Right ventricle myocardium superior (tissue), 1 donor: ENCODE results near the gene CCDC167. TPM values are rescaled to one million over a fixed set of nuclear protein-coding genes. Genes with fewer than 3 reads are reported as not detected.
"Not testable (repeated sequence)": the region's sequence is repeated elsewhere in the genome, so short reads cannot be mapped to it uniquely, and the experiment has no call there.

ENCODE experiments used
- ATAC-seq: fragments of 200-7000 bp; cut with Tn5 transposase; one replicate; pipeline ENCODE4 v1.9.1; 2020; ENCODE audit warnings: mild to moderate bottlenecking; ENCODE audit not compliant: poor library complexity
- DNase-seq: peaks from one replicate; pipeline ENCODE4 v3.0.0-alpha.2; 2020
- intact Hi-C: fragments of 100-400 bp; cut with DNase I; formaldehyde crosslinking; loops from one replicate; pipeline ENCODE4 v1.11.2; 2022
- total RNA-seq: library from RNA; stranded (reverse); fragmentation: NEBNext Ultra II Directional; extraction: Animal tissue kit (Norgen Biotek cat#: 25700); gene quantifications from one replicate; pipeline ENCODE4 v1.2.1, GENCODE V29; 2021
- donor health status: DM: no; HTN: yes; CAD: no; lungs with severe emphysema.

The CCDC167 gene
- total RNA-seq, 1 donor from 2014 or later: 24.4 TPM

- intact Hi-C loops: no loop called here
- ATAC-seq: no peak
- no peak for DNase-seq
Observed at GRCh38 chr6:37514321-37514771, 14.7 kb upstream of the CCDC167 start.

DNA sequence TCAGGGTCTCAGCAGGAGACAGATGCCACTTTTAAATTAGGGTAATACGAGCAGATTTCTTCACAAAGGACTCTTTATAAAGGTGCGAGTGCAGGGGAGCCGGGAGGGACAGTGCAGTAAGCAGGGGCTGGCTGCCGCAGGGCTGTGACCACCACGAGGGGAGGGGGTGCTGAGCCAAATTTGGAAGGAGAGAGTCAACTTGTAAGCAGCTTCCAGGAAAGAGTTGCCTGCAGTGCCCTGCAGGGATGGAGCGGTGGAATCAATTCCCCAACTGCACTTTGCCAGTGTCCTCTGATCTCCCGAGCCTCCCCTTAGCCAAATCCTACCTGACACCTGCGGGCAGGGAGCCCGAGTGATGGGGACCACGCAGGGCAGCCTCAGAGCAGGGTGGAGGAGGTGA, 13.9 kb upstream of the CCDC167 start:
- intact Hi-C loops: no loop called here
- ATAC-seq (no peak), DNase-seq (no peak)

GRCh38 chr6:37513155-37513554, 13.5 kb upstream of the CCDC167 start:
- intact Hi-C loops: no loop called here

GRCh38 chr6:37512400-37513011, 12.8 kb upstream of the CCDC167 start:
- ATAC-seq: no peak
- no peak for DNase-seq
- intact Hi-C loops: no loop called here

More at GRCh38 chr6:37513155-37513554, 13.5 kb upstream of the CCDC167 start:
- DNase-seq (no peak), ATAC-seq (no peak)

DNA sequence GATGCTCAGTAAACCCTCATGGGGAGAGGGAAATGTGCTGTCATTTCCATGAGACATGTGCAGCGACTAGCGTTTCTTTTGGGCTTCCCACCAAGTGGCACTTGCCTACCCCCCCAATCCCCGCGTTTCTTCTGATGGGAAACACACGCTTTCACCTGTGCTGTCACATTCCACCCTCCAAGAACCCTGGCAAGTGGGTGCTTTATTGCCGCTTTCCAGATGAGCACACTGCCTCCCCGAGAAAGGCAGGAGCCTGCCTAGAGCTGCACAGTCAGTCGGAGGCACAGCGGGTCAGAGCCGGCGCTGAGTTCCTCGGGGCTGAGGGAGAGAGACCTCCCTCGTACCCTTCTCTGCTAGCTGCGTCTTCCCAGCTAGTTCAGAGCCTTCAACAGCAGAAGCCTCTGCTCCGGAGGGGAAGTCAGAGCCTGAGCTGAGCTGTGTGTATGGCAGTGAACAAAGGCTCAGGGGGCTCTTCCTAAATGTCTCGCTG, 12.3 kb upstream of the CCDC167 start:
- no peak for DNase-seq
- intact Hi-C loops: no loop called here
- ATAC-seq: no peak

DNA sequence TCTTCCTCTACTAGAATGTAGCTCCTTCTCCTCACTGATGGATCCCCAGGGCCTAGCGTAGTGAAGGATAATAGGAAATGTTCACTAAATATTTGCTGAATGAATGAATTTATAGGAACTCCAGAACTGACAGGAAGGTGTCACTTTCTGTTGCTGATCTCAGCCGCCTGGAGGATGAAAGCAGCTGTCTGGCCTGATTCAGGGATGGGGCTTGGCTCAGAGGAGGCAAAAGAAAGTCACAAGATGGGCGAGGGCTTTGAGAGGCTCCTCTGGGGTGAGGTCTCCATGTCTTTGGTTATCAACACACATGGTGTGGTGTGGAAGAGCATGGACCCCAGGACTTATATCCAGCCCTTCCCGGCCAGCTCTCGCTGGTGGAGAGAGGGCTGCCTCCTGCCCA, 11.5 kb upstream of the CCDC167 start:
- ATAC-seq (no peak), DNase-seq (no peak)
- intact Hi-C loops: no loop called here

GRCh38 chr6:37507690-37508421, 8.2 kb upstream of the CCDC167 start:
- intact Hi-C loops: no loop called here
- DNase-seq: no peak

GRCh38 chr6:37507077-37507476, 7.4 kb upstream of the CCDC167 start:
- no peak for DNase-seq
- ATAC-seq: no peak
- intact Hi-C loops: no loop called here

More at GRCh38 chr6:37507690-37508421, 8.2 kb upstream of the CCDC167 start:
- ATAC-seq: no peak

- ATAC-seq: no peak
- no peak for DNase-seq
- intact Hi-C loops: no loop called here
Observed at GRCh38 chr6:37506479-37506878, 6.8 kb upstream of the CCDC167 start.

GRCh38 chr6:37504024-37504423, 4.3 kb upstream of the CCDC167 start:
- intact Hi-C loops: no loop called here
- ATAC-seq (no peak), DNase-seq (no peak)

DNA sequence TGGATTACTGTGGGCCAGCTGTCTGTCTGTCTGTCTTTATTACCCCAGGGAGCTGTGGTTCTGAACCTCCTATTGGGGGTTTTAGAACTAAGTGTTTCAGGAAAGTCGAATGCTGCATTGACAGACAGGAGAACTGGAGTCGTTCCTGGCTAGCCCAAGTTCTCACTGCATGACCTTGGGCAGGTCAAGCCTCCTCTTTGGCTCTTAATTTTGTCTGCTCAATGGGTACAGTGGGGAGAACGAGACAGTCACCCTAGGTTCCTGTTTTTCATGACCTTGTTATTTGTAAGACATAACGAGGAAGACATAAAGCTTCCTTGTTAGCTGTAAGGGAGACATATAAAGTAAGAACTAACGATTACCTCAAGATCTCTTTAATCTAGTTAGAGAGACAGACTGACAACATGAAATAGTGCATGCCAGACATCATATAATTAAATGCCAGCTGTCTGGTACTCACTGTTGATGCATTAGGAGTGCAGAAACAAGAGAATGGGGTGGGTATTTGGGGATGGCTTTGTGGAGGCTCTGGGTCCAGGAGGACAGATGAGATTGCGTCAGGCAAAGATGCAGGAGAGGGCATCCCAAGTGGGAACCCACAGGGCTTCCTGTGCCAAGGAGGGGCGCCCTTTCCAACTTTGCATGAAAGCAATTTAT, 3.7 kb upstream of the CCDC167 start:
- intact Hi-C loops: no loop called here
- DNase-seq (no peak), ATAC-seq (no peak)

- intact Hi-C loops: no loop called here
- DNase-seq: no peak
- ATAC-seq: no peak
Observed at GRCh38 chr6:37502703-37503291, 3.1 kb upstream of the CCDC167 start.

DNA sequence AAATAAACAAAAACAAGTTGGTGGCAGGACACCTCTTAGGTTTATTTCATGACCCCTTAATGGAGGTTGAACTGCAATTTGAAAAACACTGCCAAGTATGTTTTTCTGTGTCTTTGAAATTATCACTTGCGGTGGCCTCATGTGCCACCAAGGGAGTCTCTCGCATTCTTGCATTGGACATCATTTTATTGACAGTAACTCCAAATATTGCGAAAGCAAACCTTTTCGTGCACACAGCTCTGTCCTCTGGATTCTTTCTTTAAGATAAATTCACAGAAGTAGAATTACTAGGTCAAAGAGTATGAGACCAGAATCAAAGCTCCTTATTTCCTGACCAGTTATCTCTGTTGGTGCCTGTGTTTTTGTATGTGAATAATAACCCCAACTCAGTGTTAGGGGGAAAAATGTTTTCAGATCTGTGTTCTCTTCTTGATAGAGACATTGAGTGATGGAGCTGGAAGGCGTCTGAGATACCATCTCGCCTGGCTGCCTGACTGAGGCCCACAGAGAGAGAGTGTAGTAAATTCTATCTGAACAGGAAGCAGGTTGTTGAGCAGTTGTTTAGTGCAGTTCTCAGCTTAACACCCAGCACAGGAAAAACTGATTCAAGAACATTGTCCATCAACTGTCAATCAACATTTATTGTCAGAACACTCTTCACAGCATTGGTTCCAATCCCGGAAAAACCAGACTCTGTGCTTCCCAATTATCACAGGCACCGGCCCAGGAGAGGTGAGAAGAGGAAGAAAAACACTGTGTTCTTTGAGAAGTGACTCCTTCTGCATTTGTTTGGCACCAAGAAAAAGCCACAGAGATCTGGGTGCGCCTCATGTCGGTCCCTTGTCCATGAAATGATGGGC, 2.2 kb upstream of the CCDC167 start:
- intact Hi-C loops: no loop called here
- DNase-seq: no peak
- ATAC-seq: no peak

- intact Hi-C loops, ATAC-seq, DNase-seq: not testable (repeated sequence)
Observed at GRCh38 chr6:37500904-37501303, 1.2 kb upstream of the CCDC167 start.

DNA sequence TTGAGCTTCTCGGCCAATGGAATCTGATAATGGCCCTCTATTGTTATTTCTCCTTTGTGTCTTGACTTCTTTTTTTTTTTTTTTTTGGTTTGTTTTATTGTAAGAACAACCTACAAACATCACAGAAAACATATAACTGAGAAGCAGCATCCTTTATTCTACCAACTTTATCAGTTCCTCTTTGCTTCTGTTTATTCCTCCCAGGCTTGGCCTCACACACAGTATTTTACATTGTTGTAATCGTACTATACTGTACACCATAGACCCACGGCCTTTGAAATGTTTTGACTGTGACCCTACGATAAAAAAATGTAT, 558 bp upstream of the CCDC167 start:
- no peak for DNase-seq
- no peak for ATAC-seq
- intact Hi-C loops: no loop called here

DNA sequence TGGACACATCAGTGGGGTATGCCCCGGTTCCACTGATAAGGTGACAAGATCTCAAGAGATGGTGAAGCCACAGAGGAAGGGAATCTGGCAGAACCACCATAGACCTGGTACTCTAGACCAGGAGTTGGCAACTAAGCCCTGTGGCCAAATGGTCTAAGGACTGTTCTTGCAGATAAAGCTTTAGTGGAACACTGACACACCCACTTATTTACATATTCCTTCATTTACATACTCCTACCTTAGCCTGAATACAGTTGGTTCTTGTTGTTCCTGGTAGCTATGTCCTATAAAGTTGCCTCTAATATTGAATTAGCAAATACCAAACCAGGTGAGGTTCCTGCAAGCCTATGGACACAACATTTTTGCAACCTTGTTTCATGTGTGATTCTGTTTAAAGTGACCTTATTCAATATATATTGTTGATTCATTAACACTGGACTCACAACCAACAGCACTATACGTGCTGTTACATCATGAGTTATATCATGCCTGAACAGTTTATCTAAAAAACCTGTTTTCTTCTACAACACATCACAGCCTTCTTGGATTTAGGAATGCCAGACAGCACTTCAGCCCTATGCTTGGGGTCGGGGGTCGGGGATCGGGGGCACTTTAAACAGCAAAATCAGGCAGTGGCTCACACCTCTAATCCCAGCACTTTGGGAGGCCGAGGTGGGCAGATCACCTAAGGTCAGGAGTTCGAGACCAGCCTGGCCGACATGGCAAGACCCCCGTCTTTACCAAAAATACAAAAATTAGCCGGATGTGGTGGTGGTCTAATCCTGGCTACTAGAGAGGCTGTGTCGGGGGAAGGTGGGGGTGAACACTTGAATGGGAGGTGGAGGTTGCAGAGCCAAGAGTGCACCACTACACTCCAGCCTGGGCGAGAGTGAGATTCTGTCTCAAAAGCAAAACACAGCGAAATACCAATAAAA, 2.5 kb downstream of the CCDC167 start:
- intact Hi-C loops: no loop called here
- ATAC-seq (no peak), DNase-seq (no peak)

GRCh38 chr6:37495244-37495934, 4.3 kb downstream of the CCDC167 start:
- ATAC-seq: no peak
- no peak for DNase-seq
- intact Hi-C loops: no loop called here
